Endodermal cell (in vitro differentiated cells): Measurements from ENCODE around the gene NUTM2D. TPM values are rescaled to one million over a fixed set of nuclear protein-coding genes. Genes with fewer than 3 reads are reported as not detected.
A peak's percentile ranks its signal among the peaks of the same experiment; 100 is the strongest.
"Not testable (repeated sequence)": the region's sequence is repeated elsewhere in the genome, so short reads cannot be mapped to it uniquely, and the experiment has no call there.

Experiments
- DNase-seq: peaks from one replicate; pipeline ENCODE4 v3.0.0-alpha.2; 2017
- H3K27ac ChIP-seq: 2 replicates; pipeline ENCODE4 v1.5.1; 2013; ENCODE audit warnings: mild to moderate bottlenecking, low read depth, low read length, moderate library complexity
- H3K27me3 ChIP-seq: 2 replicates; pipeline ENCODE4 v1.6.1; 2013; ENCODE audit warnings: mild to moderate bottlenecking, low read length, moderate library complexity; ENCODE audit not compliant: insufficient read depth, control insufficient read depth, poor library complexity, severe bottlenecking
- H3K36me3 ChIP-seq: 2 replicates; pipeline ENCODE4 v1.7.0; 2013; ENCODE audit warnings: mild to moderate bottlenecking, low read length, moderate library complexity; ENCODE audit not compliant: control insufficient read depth, insufficient read depth
- H3K4me1 ChIP-seq: one replicate; pipeline ENCODE4 v1.7.0; 2013; ENCODE audit warnings: low read length; ENCODE audit not compliant: control insufficient read depth, insufficient read depth
- H3K4me3 ChIP-seq: 2 replicates; pipeline ENCODE4 v1.5.1; 2013; ENCODE audit warnings: mild to moderate bottlenecking, low read length, moderate library complexity
- H3K9ac ChIP-seq: 2 replicates; pipeline ENCODE4 v1.6.1; 2013; ENCODE audit warnings: mild to moderate bottlenecking, low read length, moderate library complexity; ENCODE audit not compliant: poor library complexity, severe bottlenecking; ENCODE audit errors: extremely low read depth
- H3K9me3 ChIP-seq: 2 replicates; pipeline ENCODE4 v1.6.1; 2013; ENCODE audit warnings: mild to moderate bottlenecking, low read length, moderate library complexity; ENCODE audit not compliant: control insufficient read depth
- H3K27ac Mint-ChIP-seq: 2 replicates; pipeline ENCODE4 v1.8.0; 2020; ENCODE audit warnings: mixed read lengths
- H3K27me3 Mint-ChIP-seq: 2 replicates; pipeline ENCODE4 v1.8.0; 2021; ENCODE audit warnings: mild to moderate bottlenecking, mixed read lengths; ENCODE audit not compliant: insufficient read depth
- H3K36me3 Mint-ChIP-seq: 2 replicates; pipeline ENCODE4 v1.8.0; 2020; ENCODE audit warnings: low read depth, mixed read lengths
- H3K4me1 Mint-ChIP-seq: 2 replicates; pipeline ENCODE4 v1.8.0; 2020; ENCODE audit warnings: mixed read lengths
- H3K4me3 Mint-ChIP-seq: 2 replicates; pipeline ENCODE4 v1.8.0; 2020; ENCODE audit warnings: mild to moderate bottlenecking, moderate library complexity, mixed read lengths
- H3K9me3 Mint-ChIP-seq: 2 replicates; pipeline ENCODE4 v1.8.0; 2020; ENCODE audit warnings: mild to moderate bottlenecking, mixed read lengths
- CTCF ChIP-seq: fragments of 200-600 bp; sonication (generic); conservative IDR thresholded peaks from 2 replicates; pipeline ENCODE4 v1.5.0; 2021; ENCODE audit warnings: antibody characterized with exemption, mild to moderate bottlenecking
- WGBS, 2 experiments: methylation state at CpG; one replicate each; pipeline versions ENCODE4 v1.1.5 to v1.1.7; 2013; ENCODE audit warnings: missing lambda C conversion rate in 2 of 2, mixed read lengths in 1 of 2; ENCODE audit not compliant: insufficient coverage in 1 of 2, insufficient read length in 1 of 2; 5-methylcytosine and 5-hydroxymethylcytosine counted together
- total RNA-seq, 2 donors: library from RNA; stranded (reverse); fragmentation: NEBNext Ultra II Directional in 1 of 2; extraction: Animal tissue kit (Norgen Biotek cat#: 25700) in 1 of 2; gene quantifications; 2 replicates in 1 of 2; 3 replicates in 1 of 2; pipeline ENCODE4 v1.2.1, GENCODE V29; 2021

NUTM2D gene
- total RNA-seq, 2 donors from 2014 or later: 3.4 TPM

GRCh38 chr10:87321505-87321904 is 36.0 kb upstream of the NUTM2D start:
- not testable (repeated sequence) for H3K4me3 Mint-ChIP-seq, H3K4me1 ChIP-seq, H3K9me3 ChIP-seq, DNase-seq, H3K27ac ChIP-seq, H3K9me3 Mint-ChIP-seq, H3K27me3 ChIP-seq, H3K9ac ChIP-seq, H3K27me3 Mint-ChIP-seq, H3K4me1 Mint-ChIP-seq, H3K36me3 Mint-ChIP-seq, H3K4me3 ChIP-seq, H3K36me3 ChIP-seq, H3K27ac Mint-ChIP-seq
- peak; percentile 14 for TF ChIP-seq CTCF
- 60 to 100% methylated on average over 1 of the region's 1 CpG for WGBS, 2 experiments

GRCh38 chr10:87324559-87324958 is 33.0 kb upstream of the NUTM2D start:
- not testable (repeated sequence) for H3K4me1 ChIP-seq, H3K27ac ChIP-seq, H3K36me3 ChIP-seq, DNase-seq, H3K9ac ChIP-seq, H3K4me3 Mint-ChIP-seq, H3K9me3 Mint-ChIP-seq, H3K27ac Mint-ChIP-seq, H3K4me3 ChIP-seq, H3K36me3 Mint-ChIP-seq, H3K27me3 Mint-ChIP-seq, H3K27me3 ChIP-seq, H3K9me3 ChIP-seq
- H3K4me1 Mint-ChIP-seq: peaks cover 16% of the 10 kb centered on the region
- WGBS, 2 experiments: no CpG with 5 or more reads among the region's 5 CpGs

GRCh38 chr10:87327958-87328357 is 29.6 kb upstream of the NUTM2D start:
- not testable (repeated sequence) for H3K36me3 ChIP-seq, H3K9me3 ChIP-seq, H3K27me3 ChIP-seq, H3K4me3 ChIP-seq, H3K27ac ChIP-seq, DNase-seq, H3K27ac Mint-ChIP-seq, H3K27me3 Mint-ChIP-seq, H3K9me3 Mint-ChIP-seq, H3K9ac ChIP-seq, H3K36me3 Mint-ChIP-seq, H3K4me3 Mint-ChIP-seq, H3K4me1 ChIP-seq
- no CpG with 5 or more reads among the region's 1 CpG for WGBS, 2 experiments
- H3K4me1 Mint-ChIP-seq: peaks cover 18% of the 10 kb centered on the region

- H3K9ac ChIP-seq, H3K27me3 Mint-ChIP-seq, H3K36me3 Mint-ChIP-seq, H3K9me3 Mint-ChIP-seq, DNase-seq, H3K4me3 ChIP-seq, H3K9me3 ChIP-seq, H3K4me1 ChIP-seq, H3K4me3 Mint-ChIP-seq, H3K27me3 ChIP-seq, H3K36me3 ChIP-seq, H3K27ac Mint-ChIP-seq, H3K27ac ChIP-seq: not testable (repeated sequence)
- WGBS, 2 experiments: no CpG with 5 or more reads among the region's 2 CpGs
- peaks cover 18% of the 10 kb centered on the region for H3K4me1 Mint-ChIP-seq
These were observed 28.4 kb upstream of the NUTM2D start for GRCh38 chr10:87329131-87329530.

GRCh38 chr10:87332687-87333086 is 24.9 kb upstream of the NUTM2D start:
- H3K4me1 Mint-ChIP-seq: peaks cover 14% of the 10 kb centered on the region
- H3K9ac ChIP-seq, H3K36me3 Mint-ChIP-seq, DNase-seq, H3K4me1 ChIP-seq, H3K4me3 Mint-ChIP-seq, H3K27ac Mint-ChIP-seq, H3K9me3 ChIP-seq, H3K27me3 Mint-ChIP-seq, H3K4me3 ChIP-seq, H3K36me3 ChIP-seq, H3K27ac ChIP-seq, H3K27me3 ChIP-seq, H3K9me3 Mint-ChIP-seq: not testable (repeated sequence)
- WGBS, 2 experiments: 89% methylated on average over 1 of the region's 1 CpG; no CpG with 5 or more reads in 1 of the 2 experiments

GRCh38 chr10:87340411-87340810 is 17.1 kb upstream of the NUTM2D start:
- peak overlapping the region; percentile 77 for H3K4me3 ChIP-seq
- H3K27ac Mint-ChIP-seq, H3K9me3 ChIP-seq, H3K4me1 ChIP-seq, H3K36me3 ChIP-seq, H3K36me3 Mint-ChIP-seq, DNase-seq, H3K9me3 Mint-ChIP-seq, H3K27me3 Mint-ChIP-seq, H3K27ac ChIP-seq, H3K27me3 ChIP-seq, H3K9ac ChIP-seq: not testable (repeated sequence)
- H3K4me1 Mint-ChIP-seq: peaks cover 13% of the 10 kb centered on the region
- WGBS, 2 experiments: 96% methylated on average over 2 of the region's 3 CpGs; no CpG with 5 or more reads in 1 of the 2 experiments
- peak overlapping the region; percentile 25 for H3K4me3 Mint-ChIP-seq
